H9 (cell line): ENCODE measurements around the gene RGL2. TPM values are rescaled to one million over a fixed set of nuclear protein-coding genes. Genes with fewer than 3 reads are reported as not detected.
"Not testable (repeated sequence)": the region's sequence is repeated elsewhere in the genome, so short reads cannot be mapped to it uniquely, and the experiment has no call there.

Source experiments
- DNase-seq: peaks from one replicate; pipeline ENCODE4 v3.0.0-alpha.2; 2017
- H2AFZ ChIP-seq: one replicate; pipeline ENCODE4 v1.6.1; 2013; ENCODE audit warnings: mild to moderate bottlenecking, low read length, control low read depth, moderate library complexity
- H2AK5ac ChIP-seq: 2 replicates; pipeline ENCODE4 v1.6.1; 2013; ENCODE audit warnings: low read length, control low read depth, mixed read lengths; ENCODE audit not compliant: insufficient read length
- H2BK120ac ChIP-seq: one replicate; pipeline ENCODE4 v1.6.1; 2013; ENCODE audit warnings: low read depth, mild to moderate bottlenecking, low read length, control low read depth, inconsistent platforms; ENCODE audit not compliant: poor library complexity, severe bottlenecking
- H2BK12ac ChIP-seq: 2 replicates; pipeline ENCODE4 v1.6.1; 2013; ENCODE audit warnings: low read length, control low read depth, mixed read lengths, low read depth; ENCODE audit not compliant: insufficient read length
- H2BK15ac ChIP-seq: 2 replicates; pipeline ENCODE4 v1.6.1; 2013; ENCODE audit warnings: low read depth, low read length, control low read depth
- H2BK20ac ChIP-seq: one replicate; pipeline ENCODE4 v1.6.1; 2013; ENCODE audit warnings: low read depth, mild to moderate bottlenecking, low read length, control low read depth, inconsistent platforms; ENCODE audit not compliant: poor library complexity, severe bottlenecking
- H2BK5ac ChIP-seq: 2 replicates; pipeline ENCODE4 v1.6.1; 2013; ENCODE audit warnings: low read length, control low read depth, mixed read lengths; ENCODE audit not compliant: insufficient read length
- H3K14ac ChIP-seq: 2 replicates; pipeline ENCODE4 v1.6.1; 2013; ENCODE audit warnings: low read length, control low read depth; ENCODE audit not compliant: insufficient read depth
- H3K18ac ChIP-seq: 2 replicates; pipeline ENCODE4 v1.6.1; 2013; ENCODE audit warnings: low read depth, mild to moderate bottlenecking, mixed read lengths, low read length, control low read depth; ENCODE audit not compliant: insufficient read length
- H3K23ac ChIP-seq: 2 replicates; pipeline ENCODE4 v1.6.1; 2013; ENCODE audit warnings: low read length, control low read depth, mixed read lengths, low read depth; ENCODE audit not compliant: insufficient read length
- H3K23me2 ChIP-seq: 2 replicates; pipeline ENCODE4 v1.6.1; 2013; ENCODE audit warnings: low read depth, mild to moderate bottlenecking, mixed read lengths, low read length, control low read depth; ENCODE audit not compliant: insufficient read length, poor library complexity, severe bottlenecking
- H3K27ac ChIP-seq: 2 replicates; pipeline ENCODE4 v1.5.1; 2013; ENCODE audit warnings: low read length, control low read depth, mixed read lengths, low read depth; ENCODE audit not compliant: insufficient read length
- H3K27me3 ChIP-seq: 2 replicates; pipeline ENCODE4 v1.6.1; 2013; ENCODE audit warnings: low read length, control low read depth, inconsistent platforms; ENCODE audit not compliant: insufficient read depth
- H3K4ac ChIP-seq: 2 replicates; pipeline ENCODE4 v1.6.1; 2013; ENCODE audit warnings: low read depth, mild to moderate bottlenecking, control low read depth, inconsistent platforms, low read length, moderate library complexity
- H3K4me1 ChIP-seq: 2 replicates; pipeline ENCODE4 v1.6.1; 2013; ENCODE audit warnings: low read length, control low read depth, inconsistent platforms; ENCODE audit not compliant: insufficient read depth
- H3K4me2 ChIP-seq: 2 replicates; pipeline ENCODE4 v1.6.1; 2013; ENCODE audit warnings: low read length, control low read depth, mixed read lengths; ENCODE audit not compliant: insufficient read length, insufficient read depth
- H3K56ac ChIP-seq: 2 replicates; pipeline ENCODE4 v1.6.1; 2013; ENCODE audit warnings: low read depth, mild to moderate bottlenecking, mixed read lengths, low read length, control low read depth; ENCODE audit not compliant: insufficient read length
- H3K79me1 ChIP-seq: 2 replicates; pipeline ENCODE4 v1.6.1; 2013; ENCODE audit warnings: low read depth, mild to moderate bottlenecking, moderate library complexity, low read length, control low read depth, inconsistent platforms; ENCODE audit not compliant: insufficient read depth, poor library complexity, severe bottlenecking
- H3K79me2 ChIP-seq: 2 replicates; pipeline ENCODE4 v1.6.1; 2013; ENCODE audit warnings: low read length, control low read depth, inconsistent platforms; ENCODE audit not compliant: insufficient read depth
- H3K9ac ChIP-seq: 2 replicates; pipeline ENCODE4 v1.6.1; 2013; ENCODE audit warnings: low read length, control low read depth, mixed read lengths; ENCODE audit not compliant: insufficient read length; ENCODE audit errors: extremely low read depth
- H3K9me3 ChIP-seq: one replicate; pipeline ENCODE4 v1.6.1; 2013; ENCODE audit warnings: low read depth, low read length, inconsistent platforms; ENCODE audit not compliant: control insufficient read depth
- H3T11ph ChIP-seq: one replicate; pipeline ENCODE4 v1.6.1; 2013; ENCODE audit warnings: mild to moderate bottlenecking, low read length, control low read depth, inconsistent platforms
- H4K20me1 ChIP-seq: one replicate; pipeline ENCODE4 v1.6.1; 2013; ENCODE audit not compliant: control insufficient read depth, insufficient read length, insufficient read depth
- H4K5ac ChIP-seq: 2 replicates; pipeline ENCODE4 v1.6.1; 2013; ENCODE audit warnings: low read depth, mild to moderate bottlenecking, mixed read lengths, low read length, control low read depth; ENCODE audit not compliant: insufficient read length
- H4K8ac ChIP-seq: replicated peaks from 2 replicates; pipeline ENCODE4 v1.6.1; 2013; ENCODE audit warnings: low read length, control low read depth, mixed read lengths, low read depth; ENCODE audit not compliant: insufficient read length
- H4K91ac ChIP-seq: 2 replicates; pipeline ENCODE4 v1.6.1; 2013; ENCODE audit warnings: low read depth, mild to moderate bottlenecking, moderate library complexity, mixed read lengths, low read length, control low read depth; ENCODE audit not compliant: insufficient read length
- H3K27ac Mint-ChIP-seq, 3 experiments: 2 replicates in 2 of 3; 3 replicates in 1 of 3; pipeline ENCODE4 v1.8.0; 2020 to 2021; ENCODE audit warnings: mixed read lengths in 3 of 3, mild to moderate bottlenecking in 1 of 3, moderate library complexity in 1 of 3
- H3K27me3 Mint-ChIP-seq: 2 replicates; pipeline ENCODE4 v1.8.0; 2021; ENCODE audit warnings: low read depth, mild to moderate bottlenecking, moderate library complexity, mixed read lengths
- H3K36me3 Mint-ChIP-seq, 3 experiments: 2 replicates in 2 of 3; 3 replicates in 1 of 3; pipeline ENCODE4 v1.8.0; 2020 to 2021; ENCODE audit warnings: low read depth in 3 of 3, mixed read lengths in 3 of 3; ENCODE audit not compliant: insufficient read depth in 1 of 3
- H3K4me1 Mint-ChIP-seq, 2 experiments: 2 replicates each; pipeline ENCODE4 v1.8.0; 2020; ENCODE audit warnings: mixed read lengths in 2 of 2
- H3K4me3 Mint-ChIP-seq, 2 experiments: 2 replicates in 1 of 2; 3 replicates in 1 of 2; pipeline ENCODE4 v1.8.0; 2020 to 2021; ENCODE audit warnings: mild to moderate bottlenecking in 2 of 2, mixed read lengths in 2 of 2, moderate library complexity in 1 of 2
- H3K9me3 Mint-ChIP-seq, 2 experiments: 2 replicates in 1 of 2; 3 replicates in 1 of 2; pipeline ENCODE4 v1.8.0; 2020; ENCODE audit warnings: mild to moderate bottlenecking in 2 of 2, mixed read lengths in 2 of 2, moderate library complexity in 1 of 2
- CTCF ChIP-seq: fragments of 200-600 bp; sonication (generic); conservative IDR thresholded peaks from 3 replicates; pipeline ENCODE4 v1.8.0; 2021; ENCODE audit warnings: antibody characterized with exemption, mild to moderate bottlenecking
- WGBS: extraction: QIAGEN DNeasy Blood & Tissue Kit; methylation state at CpG from one replicate; pipeline ENCODE4 v1.1.7; 2013; ENCODE audit warnings: missing lambda C conversion rate, low lambda C conversion rate, mixed read lengths; ENCODE audit not compliant: insufficient read length; ENCODE audit errors: extremely low coverage; 5-methylcytosine and 5-hydroxymethylcytosine counted together
- total RNA-seq: library from RNA; stranded (reverse); gene quantifications from 2 replicates; pipeline ENCODE4 v1.2.1, GENCODE V29; 2021

RGL2 gene
- total RNA-seq, 1 experiment from 2014 or later = 74.3 TPM

GRCh38 chr6:33347816-33348215, 49.1 kb upstream of the RGL2 start:
- Histone ChIP-seq H3K27me3 (no peaks in the 10 kb centered on the region), H2BK120ac (no peak overlapping the region), H2BK15ac (no peak overlapping the region), H3K18ac (no peak overlapping the region), H3K4me2 (no peak overlapping the region), H2BK5ac (no peak overlapping the region), H3K79me1 (no peaks in the 10 kb centered on the region), H3K23me2 (no peaks in the 10 kb centered on the region), H3K4me1 (peaks cover 2% of the 10 kb centered on the region; the same call in 1 of the 2 replicates), H4K8ac (no peak overlapping the region), H3K9me3 (no peaks in the 10 kb centered on the region), H2BK12ac (no peak overlapping the region), H2AFZ (no peak overlapping the region), H3K4ac (no peak overlapping the region), H3K14ac (no peak overlapping the region), H3K79me2 (no peaks in the 10 kb centered on the region), H3K56ac (no peak overlapping the region), H4K5ac (no peak overlapping the region), H3K27ac (no peak overlapping the region), H3T11ph (no peak overlapping the region), H4K91ac (no peak overlapping the region), H3K23ac (no peak overlapping the region), H4K20me1 (no peaks in the 10 kb centered on the region), H2BK20ac (no peak overlapping the region), H2AK5ac (no peak overlapping the region), H3K9ac (no peak overlapping the region)
- no peak for TF ChIP-seq CTCF
- Mint-ChIP-seq H3K27me3 (peaks cover 3% of the 10 kb centered on the region), H3K9me3 (no peaks in the 10 kb centered on the region), H3K36me3 (no peaks in the 10 kb centered on the region), H3K4me3 (no peak overlapping the region), H3K4me1 (peaks cover 21 to 24% of the 10 kb centered on the region in 2 experiments), H3K27ac (no peak overlapping the region)
- WGBS = no CpG with 5 or more reads among the region's 5 CpGs
- DNase-seq = no peak

- not testable (repeated sequence) for H3K18ac ChIP-seq, H2BK20ac ChIP-seq, H2BK12ac ChIP-seq, H4K8ac ChIP-seq, DNase-seq, H3K56ac ChIP-seq, H4K91ac ChIP-seq, H4K20me1 ChIP-seq, H3K14ac ChIP-seq, H2BK5ac ChIP-seq, H2AFZ ChIP-seq, H3K79me1 ChIP-seq, H4K5ac ChIP-seq, H2BK120ac ChIP-seq, H3K23me2 ChIP-seq, H3K9me3 ChIP-seq, H3T11ph ChIP-seq, H3K4me1 ChIP-seq, H3K9ac ChIP-seq, H3K27me3 Mint-ChIP-seq, H3K27ac ChIP-seq, H2AK5ac ChIP-seq, H3K27me3 ChIP-seq, H3K4me2 ChIP-seq, H3K9me3 Mint-ChIP-seq, H3K4me3 Mint-ChIP-seq, H3K23ac ChIP-seq, H3K27ac Mint-ChIP-seq, H2BK15ac ChIP-seq, H3K79me2 ChIP-seq, H3K36me3 Mint-ChIP-seq, H3K4ac ChIP-seq
- peaks cover 21 to 24% of the 10 kb centered on the region in 2 experiments for H3K4me1 Mint-ChIP-seq
- 100% methylated on average over 1 of the region's 5 CpGs for WGBS
These were observed 48.2 kb upstream of the RGL2 start for GRCh38 chr6:33346972-33347371.
